Measurements from ENCODE around the gene LRRC7. TPM values are rescaled to one million over a fixed set of nuclear protein-coding genes. Genes with fewer than 3 reads are reported as not detected.

Gene LRRC7
- total and polyA plus RNA-seq, 12 donors = under 0.01 to 3.4 (median 0.32) TPM; not detected in 3

DNA sequence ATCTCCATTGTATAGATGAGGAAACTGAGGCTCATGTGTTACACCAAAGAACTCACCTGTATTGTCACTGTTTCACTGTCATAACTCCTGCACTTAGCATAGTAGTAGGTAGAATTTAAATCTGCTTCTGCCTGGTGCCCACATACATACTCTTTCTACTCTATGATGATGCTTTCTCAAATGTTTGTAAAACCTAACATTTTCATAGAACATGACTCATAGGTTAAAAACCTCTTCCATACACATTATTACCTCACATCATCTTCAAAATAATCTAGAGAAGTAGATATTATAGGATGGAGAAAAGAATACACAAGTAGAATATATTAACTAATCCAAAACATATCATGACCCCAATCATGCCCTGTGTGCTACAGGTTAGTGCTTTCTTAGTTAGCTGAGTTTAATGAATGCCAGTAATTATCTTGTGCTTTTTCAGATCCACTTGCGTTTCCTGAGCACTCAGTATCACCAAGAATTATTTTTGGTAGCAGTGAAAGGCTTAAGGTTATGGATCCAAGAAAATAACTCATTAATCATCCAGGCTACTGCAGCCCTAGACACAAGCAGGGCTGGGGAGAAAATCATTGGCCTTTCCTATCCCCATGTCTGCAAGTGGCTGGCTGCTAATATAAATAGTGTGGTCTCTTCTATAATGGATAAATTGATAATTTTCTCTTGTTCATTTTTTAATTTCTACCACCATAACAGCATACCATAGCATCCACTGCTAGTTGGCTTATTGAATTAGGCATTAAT lies 480.8 kb downstream of the LRRC7 start:
- H3K36me3 ChIP-seq (replicated peaks in 1 of 2) = no peaks in the 10 kb centered on the region
- TF ChIP-seq CTCF (IDR thresholded peaks at IDR 0.05) (no peak), POLR2A (IDR thresholded peaks at IDR 0.05) (no peak)
- DNase-seq = no peak

DNA sequence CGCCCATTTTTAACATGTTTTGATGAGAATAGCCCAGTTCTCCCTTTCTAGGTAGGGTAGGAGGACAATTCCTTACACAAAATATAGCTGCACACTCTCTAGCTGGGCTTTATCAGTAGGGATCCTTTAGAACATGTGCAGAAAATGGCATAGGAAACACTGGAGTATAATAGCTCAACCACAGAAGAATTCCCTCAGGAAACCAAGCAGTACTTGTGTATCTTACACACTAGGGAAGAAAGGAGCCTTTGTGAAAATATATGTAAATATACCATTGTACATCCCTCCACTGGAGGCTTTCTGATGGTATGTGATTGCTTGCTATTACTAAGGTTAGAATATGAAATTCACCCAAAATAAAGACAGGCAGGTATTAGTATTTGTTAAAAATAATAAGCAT lies 484.2 kb downstream of the LRRC7 start:
- Histone ChIP-seq H3K4me1 (replicated peaks in 1 of 2) (no peaks in the 10 kb centered on the region), H3K9me3 (replicated peaks in 1 of 3) (no peaks in the 10 kb centered on the region), H3K4me3 (no peak overlapping the region), H3K36me3 (replicated peaks in 1 of 2) (no peaks in the 10 kb centered on the region), H3K27ac (no peak overlapping the region), H3K27me3 (no peaks in the 10 kb centered on the region)
- no peak for DNase-seq
- 39 to 53% (median 44%) methylated on average over 1 of the region's 1 CpG for WGBS, 4 donors
- intact Hi-C loops (cut with DNase I) = no loop called here
- TF ChIP-seq POLR2A (IDR thresholded peaks at IDR 0.05) (no peak), CTCF (IDR thresholded peaks at IDR 0.05) (no peak)

More for the DNA sequence above, 480.8 kb downstream of the LRRC7 start:
- Histone ChIP-seq H3K4me1 (replicated peaks in 1 of 2) (no peaks in the 10 kb centered on the region), H3K27ac (no peak overlapping the region), H3K9me3 (replicated peaks in 1 of 3) (no peaks in the 10 kb centered on the region), H3K27me3 (no peaks in the 10 kb centered on the region), H3K4me3 (no peak overlapping the region)
- 6 to 50% (median 30%) methylated on average over 1 of the region's 1 CpG for WGBS, 4 donors
- intact Hi-C loops (cut with DNase I) = no loop called here

- H3K4me3 ChIP-seq = no peak overlapping the region
- H3K4me1 ChIP-seq (replicated peaks in 1 of 2) = no peaks in the 10 kb centered on the region
- no peak for DNase-seq
- TF ChIP-seq CTCF (IDR thresholded peaks at IDR 0.05) (no peak), POLR2A (IDR thresholded peaks at IDR 0.05) (no peak)
- intact Hi-C loops (cut with DNase I) = no loop called here
- H3K27ac ChIP-seq = no peak overlapping the region
- H3K27me3 ChIP-seq = no peaks in the 10 kb centered on the region
- no peaks in the 10 kb centered on the region for H3K36me3 ChIP-seq (replicated peaks in 1 of 2)
- H3K9me3 ChIP-seq (replicated peaks in 1 of 3) = no peaks in the 10 kb centered on the region
Measured at GRCh38 chr1:70057500-70057899, 489.8 kb downstream of the LRRC7 start.

GRCh38 chr1:70061231-70061630 lies 493.5 kb downstream of the LRRC7 start:
- H3K36me3 ChIP-seq (replicated peaks in 1 of 2) = no peaks in the 10 kb centered on the region
- H3K27ac ChIP-seq = no peak overlapping the region
- H3K4me3 ChIP-seq = no peak overlapping the region
- no peaks in the 10 kb centered on the region for H3K4me1 ChIP-seq (replicated peaks in 1 of 2)
- H3K9me3 ChIP-seq (replicated peaks in 1 of 3) = no peaks in the 10 kb centered on the region
- DNase-seq = no peak
- TF ChIP-seq POLR2A (IDR thresholded peaks at IDR 0.05) (no peak), CTCF (IDR thresholded peaks at IDR 0.05) (no peak)
- H3K27me3 ChIP-seq = no peaks in the 10 kb centered on the region
- intact Hi-C loops (cut with DNase I) = no loop called here
